ENCODE data around the gene CCDC85C. TPM values are rescaled to one million over a fixed set of nuclear protein-coding genes. Genes with fewer than 3 reads are reported as not detected.

Gene CCDC85C
- total and polyA plus RNA-seq, 2 of the 8 experiments (the other 6 are each of a cell fraction or from before 2014, with no cell fraction given), result 16.8 to 35.8 TPM

- TF ChIP-seq USF2 (IDR thresholded peaks at IDR 0.05; ENCODE audit: low read length), result no peak
- TF ChIP-seq CBX8 (IDR thresholded peaks at IDR 0.05; ENCODE audit: borderline replicate concordance, low read depth, low read length), result no peak
- no peak for TF ChIP-seq FOSL1 (IDR thresholded peaks at IDR 0.05; ENCODE audit: insufficient read depth, low read depth, low read length)
These were observed 137.2 kb downstream of the CCDC85C start (continued) for GRCh38 chr14:99466758-99467157.

Data from H1 (cell line).